Measurements from ENCODE around the gene TRAK1.

The TRAK1 gene

GRCh38 chr3:42274266-42274665 is 183.1 kb downstream of the TRAK1 start:
- DNase-seq: no peak
- no peak for TF ChIP-seq CTCF (IDR thresholded peaks at IDR 0.05)
- Histone ChIP-seq H3K4me3 (no peak overlapping the region), H3K36me3 (no peaks in the 10 kb centered on the region), H3K4me1 (no peaks in the 10 kb centered on the region), H3K27ac (no peak overlapping the region), H3K27me3 (peaks cover 0 to 6% of the 10 kb centered on the region in 2 donors), H3K9me3 (no peaks in the 10 kb centered on the region)
- intact Hi-C loops (cut with DNase I; ENCODE audit: low total_unique reads): no loop called here

GRCh38 chr3:42275217-42275616 is 184.1 kb downstream of the TRAK1 start:
- intact Hi-C loops (cut with DNase I; ENCODE audit: low total_unique reads): no loop called here
- Histone ChIP-seq H3K27ac (no peak overlapping the region), H3K27me3 (peaks cover 0 to 6% of the 10 kb centered on the region in 2 donors), H3K36me3 (no peaks in the 10 kb centered on the region), H3K4me1 (no peaks in the 10 kb centered on the region), H3K4me3 (no peak overlapping the region), H3K9me3 (peaks cover 0 to 4% (median under 1%) of the 10 kb centered on the region in 3 donors)
- no peak for TF ChIP-seq CTCF (IDR thresholded peaks at IDR 0.05)
- no peak for DNase-seq

All from tibial artery (tissue), 4 donors.